Ishikawa (cell line): Measurements from ENCODE around the gene MAS1L.

Experiments used
- TAF1 ChIP-seq: IDR thresholded peaks from 2 replicates; pipeline ENCODE4 v1.6.1; 2012; ENCODE audit warnings: low read depth, mild to moderate bottlenecking
- TF ChIP-seq, protein P1 (sequence below): IDR thresholded peaks from 2 replicates; pipeline ENCODE4 v1.6.1; 2012

DNA sequence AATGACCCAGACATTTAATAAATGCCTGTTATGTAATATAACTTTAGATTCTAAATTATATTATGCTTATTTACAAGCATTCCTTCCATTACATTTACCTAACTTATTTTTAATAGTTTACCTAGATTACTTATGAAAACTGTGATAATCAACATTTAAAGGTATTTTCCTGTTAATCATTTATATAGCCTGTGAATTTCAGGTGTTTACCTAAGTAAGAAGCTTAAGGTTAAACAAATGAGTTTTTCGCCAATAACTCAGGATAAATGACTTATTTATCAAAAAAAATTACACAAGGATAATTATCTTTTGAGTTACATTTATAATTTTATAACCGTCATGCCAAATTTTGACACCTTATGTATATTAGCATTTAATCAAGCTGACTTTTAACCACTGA, 36.3 kb upstream of the MAS1L start:
- TF ChIP-seq, protein P1, sequence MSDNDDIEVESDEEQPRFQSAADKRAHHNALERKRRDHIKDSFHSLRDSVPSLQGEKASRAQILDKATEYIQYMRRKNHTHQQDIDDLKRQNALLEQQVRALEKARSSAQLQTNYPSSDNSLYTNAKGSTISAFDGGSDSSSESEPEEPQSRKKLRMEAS = no peak
- no peak for TF ChIP-seq TAF1
